H1 (cell line): ENCODE results near the gene DDC. TPM values are rescaled to one million over a fixed set of nuclear protein-coding genes. Genes with fewer than 3 reads are reported as not detected.

Source experiments
- CHD7 ChIP-seq: fragments of 300-600 bp; sonication (generic); IDR thresholded peaks from 2 replicates; pipeline ENCODE4 v1.7.1; 2012; ENCODE audit warnings: low read length, moderate library complexity, mild to moderate bottlenecking, inconsistent platforms; ENCODE audit not compliant: insufficient replicate concordance
- CREB1 ChIP-seq: IDR thresholded peaks from 2 replicates; pipeline ENCODE4 v1.6.1; 2012; ENCODE audit warnings: inconsistent platforms
- E2F6 ChIP-seq: IDR thresholded peaks from 2 replicates; pipeline ENCODE4 v1.6.1; 2012; ENCODE audit warnings: inconsistent platforms
- EZH2 ChIP-seq: fragments of 200-600 bp; sonication (generic); IDR thresholded peaks from 2 replicates; pipeline ENCODE4 v1.7.1; 2012; ENCODE audit warnings: low read depth, mild to moderate bottlenecking, moderate library complexity, low read length, inconsistent platforms; ENCODE audit not compliant: severe bottlenecking
- KDM5A ChIP-seq: fragments of 200-600 bp; IDR thresholded peaks from 2 replicates; pipeline ENCODE4 v1.7.1; 2012; ENCODE audit warnings: mild to moderate bottlenecking, low read length, inconsistent platforms, mixed read lengths
- SRF ChIP-seq: IDR thresholded peaks from 2 replicates; pipeline ENCODE4 v1.6.1; 2011; ENCODE audit warnings: mild to moderate bottlenecking, low read depth, low read length, moderate library complexity
- YY1 ChIP-seq: IDR thresholded peaks from 2 replicates; pipeline ENCODE4 v1.6.1; 2011; ENCODE audit warnings: low read depth, mild to moderate bottlenecking, low read length
- polyA plus RNA-seq, 7 experiments: library from polyadenylated mRNA; depleted of rRNA in 3 of 7; stranded (reverse) in 5 of 7; unstranded in 2 of 7; fragments of >200 nt in 5 of 7; fragments of 200-250 nt in 2 of 7; gene quantifications; 1 replicate in 5 of 7; 2 replicates in 1 of 7; 4 replicates in 1 of 7; pipeline versions ENCODE4 v1.2.1 to v1.2.3, GENCODE V29; 2011 to 2013; ENCODE audit warnings: missing spikeins in 2 of 7, mixed read lengths in 2 of 7
- total RNA-seq: library from RNA; stranded (reverse); fragmentation: NEBNext Ultra II Directional; extraction: Animal tissue kit (Norgen Biotek cat#: 25700); gene quantifications from 2 replicates; pipeline ENCODE4 v1.2.1, GENCODE V29; 2021

Gene DDC
- total and polyA plus RNA-seq, 2 of the 8 experiments (the other 6 are each of a cell fraction or from before 2014, with no cell fraction given), result 0.05 TPM; not detected in 1

GRCh38 chr7:50558294-50559053 is 6.7 kb downstream of the DDC start (continued):
- TF ChIP-seq CHD7 (no peak), E2F6 (no peak), CREB1 (no peak), SRF (no peak), YY1 (no peak), EZH2 (no peak), KDM5A (no peak)
